GM23338 (cell line): ENCODE data around the gene OR2L3. TPM values are rescaled to one million over a fixed set of nuclear protein-coding genes. Genes with fewer than 3 reads are reported as not detected.

ENCODE experiments used
- ATAC-seq: fragments of 200-7000 bp; cut with Tn5 transposase; 3 replicates; pipeline ENCODE4 v1.9.1; 2020
- DNase-seq: peaks from one replicate; pipeline ENCODE4 v3.0.0-alpha.2; 2015; ENCODE audit warnings: low spot score
- H2AFZ ChIP-seq: fragments of 200-600 bp; sonication (generic); 2 replicates; pipeline ENCODE4 v1.8.0; 2016; ENCODE audit warnings: antibody characterized with exemption, mild to moderate bottlenecking, moderate library complexity
- H3F3A ChIP-seq: fragments of 200-600 bp; sonication (generic); replicated peaks from 2 replicates; pipeline ENCODE4 v1.8.0; 2017; ENCODE audit warnings: antibody characterized with exemption, mixed run types, low read depth
- H3K27ac ChIP-seq: fragments of 200-600 bp; sonication (generic); 2 replicates; pipeline ENCODE4 v1.6.1; 2016; ENCODE audit warnings: low read depth
- H3K27me3 ChIP-seq: fragments of 200-600 bp; sonication (generic); 2 replicates; pipeline ENCODE4 v1.8.0; 2016; ENCODE audit warnings: mild to moderate bottlenecking, mixed run types, moderate library complexity; ENCODE audit not compliant: insufficient read depth
- H3K36me3 ChIP-seq: fragments of 200-600 bp; sonication (generic); 2 replicates; pipeline ENCODE4 v1.8.0; 2016; ENCODE audit warnings: mild to moderate bottlenecking; ENCODE audit not compliant: insufficient read depth
- H3K4me1 ChIP-seq: fragments of 200-600 bp; sonication (generic); 2 replicates; pipeline ENCODE4 v1.8.0; 2016; ENCODE audit warnings: mild to moderate bottlenecking, moderate library complexity; ENCODE audit not compliant: insufficient read depth
- H3K4me2 ChIP-seq: fragments of 200-600 bp; sonication (generic); 2 replicates; pipeline ENCODE4 v1.7.1; 2017; ENCODE audit warnings: mixed run types
- H3K4me3 ChIP-seq: fragments of 200-600 bp; sonication (generic); 2 replicates; pipeline ENCODE4 v1.6.1; 2016; ENCODE audit warnings: mixed run types
- H3K79me2 ChIP-seq: fragments of 200-600 bp; sonication (generic); replicated peaks from 2 replicates; pipeline ENCODE4 v1.8.0; 2017; ENCODE audit warnings: mild to moderate bottlenecking; ENCODE audit not compliant: insufficient read depth
- H3K9me2 ChIP-seq: fragments of 200-600 bp; sonication (generic); 2 replicates; pipeline ENCODE4 v1.8.0; 2017; ENCODE audit not compliant: insufficient read depth
- H4K20me1 ChIP-seq: fragments of 200-600 bp; sonication (generic); replicated peaks from 2 replicates; pipeline ENCODE4 v1.8.0; 2017; ENCODE audit warnings: mild to moderate bottlenecking; ENCODE audit not compliant: insufficient read depth
- H3K27ac Mint-ChIP-seq: 2 replicates; pipeline ENCODE4 v1.8.0; 2020; ENCODE audit warnings: inconsistent platforms, mild to moderate bottlenecking, moderate library complexity, mixed read lengths
- H3K27me3 Mint-ChIP-seq: 3 replicates; pipeline ENCODE4 v1.8.0; 2022; ENCODE audit warnings: low read depth, mild to moderate bottlenecking, moderate library complexity, mixed read lengths, inconsistent platforms; ENCODE audit not compliant: insufficient read depth, poor library complexity
- H3K36me3 Mint-ChIP-seq: 3 replicates; pipeline ENCODE4 v1.8.0; 2021; ENCODE audit warnings: low read depth, mild to moderate bottlenecking, inconsistent platforms, moderate library complexity, mixed read lengths
- H3K4me1 Mint-ChIP-seq: 3 replicates; pipeline ENCODE4 v1.8.0; 2020; ENCODE audit warnings: mild to moderate bottlenecking, inconsistent platforms, mixed read lengths
- H3K4me3 Mint-ChIP-seq: 3 replicates; pipeline ENCODE4 v1.8.0; 2021; ENCODE audit warnings: moderate library complexity, mild to moderate bottlenecking, inconsistent platforms, mixed read lengths
- H3K9me3 Mint-ChIP-seq: 3 replicates; pipeline ENCODE4 v1.8.0; 2020; ENCODE audit warnings: moderate library complexity, mild to moderate bottlenecking, inconsistent platforms, mixed read lengths
- CREB1 ChIP-seq: fragments of 250-450 bp; sonication (Bioruptor Pico); IDR thresholded peaks from 2 replicates; pipeline ENCODE4 v1.5.0; 2020; ENCODE audit warnings: low read depth, mild to moderate bottlenecking, moderate library complexity
- EZH2 ChIP-seq: fragments of 200-600 bp; sonication (generic); IDR thresholded peaks from one replicate; pipeline ENCODE4 v1.8.0; 2017; ENCODE audit warnings: antibody characterized with exemption, mild to moderate bottlenecking, low read depth; ENCODE audit not compliant: unreplicated experiment
- EZH2phosphoT487 ChIP-seq: fragments of 200-600 bp; sonication (generic); IDR thresholded peaks from one replicate; pipeline ENCODE4 v1.8.1; 2018; ENCODE audit warnings: antibody characterized with exemption; ENCODE audit not compliant: unreplicated experiment
- JUNB ChIP-seq: IDR thresholded peaks from one replicate; pipeline ENCODE4 v1.6.1; 2016; ENCODE audit warnings: antibody characterized with exemption; ENCODE audit not compliant: unreplicated experiment
- POLR2AphosphoS5 ChIP-seq: IDR thresholded peaks from 2 replicates; pipeline ENCODE4 v1.6.1; 2016; ENCODE audit warnings: antibody characterized with exemption, low read depth
- STAT1 ChIP-seq: IDR thresholded peaks from one replicate; pipeline ENCODE4 v1.6.1; 2016; ENCODE audit warnings: antibody characterized with exemption; ENCODE audit not compliant: unreplicated experiment
- ZNF114 ChIP-seq: fragments of 250-450 bp; sonication (Bioruptor Pico); IDR thresholded peaks from 2 replicates; pipeline ENCODE4 v1.5.0; 2020; ENCODE audit warnings: mild to moderate bottlenecking, moderate library complexity
- ZNF331 ChIP-seq: fragments of 250-450 bp; sonication (Bioruptor Pico); IDR thresholded peaks from 2 replicates; pipeline ENCODE4 v1.5.0; 2020; ENCODE audit warnings: low read depth, mild to moderate bottlenecking, moderate library complexity
- polyA plus RNA-seq: library from polyadenylated mRNA; unstranded; fragments of >200 nt; fragmentation: Nextera tagmentation; extraction: Ambion mirVana; gene quantifications from 2 replicates; pipeline ENCODE4 v1.2.1, GENCODE V29; 2016
- total RNA-seq: library from RNA; depleted of rRNA; stranded (reverse); fragments of >200 nt; shearing (Covaris generic); gene quantifications from 2 replicates; pipeline ENCODE4 v1.2.3, GENCODE V29; 2014
- TF ChIP-seq, protein P1 (sequence below): IDR thresholded peaks from 2 replicates; pipeline ENCODE4 v1.6.1; 2016; ENCODE audit warnings: antibody characterized with exemption
- TF ChIP-seq, protein P2 (sequence below), 2 experiments: fragments of 200-600 bp in 1 of 2; sonication (generic) in 1 of 2; conservative IDR thresholded peaks; 2 replicates each; pipeline versions ENCODE4 v1.5.1 to v1.6.1; 2016 to 2017; ENCODE audit warnings: antibody characterized with exemption in 2 of 2, low read depth in 2 of 2, mild to moderate bottlenecking in 2 of 2, moderate library complexity in 1 of 2
- TF ChIP-seq, protein P3 (sequence below): fragments of 250-450 bp; sonication (Bioruptor Pico); IDR thresholded peaks from 2 replicates; pipeline ENCODE4 v1.5.0; 2020; ENCODE audit warnings: mild to moderate bottlenecking, moderate library complexity

OR2L3 gene
- total and polyA plus RNA-seq, 2 experiments from 2014 or later, result not detected

DNA sequence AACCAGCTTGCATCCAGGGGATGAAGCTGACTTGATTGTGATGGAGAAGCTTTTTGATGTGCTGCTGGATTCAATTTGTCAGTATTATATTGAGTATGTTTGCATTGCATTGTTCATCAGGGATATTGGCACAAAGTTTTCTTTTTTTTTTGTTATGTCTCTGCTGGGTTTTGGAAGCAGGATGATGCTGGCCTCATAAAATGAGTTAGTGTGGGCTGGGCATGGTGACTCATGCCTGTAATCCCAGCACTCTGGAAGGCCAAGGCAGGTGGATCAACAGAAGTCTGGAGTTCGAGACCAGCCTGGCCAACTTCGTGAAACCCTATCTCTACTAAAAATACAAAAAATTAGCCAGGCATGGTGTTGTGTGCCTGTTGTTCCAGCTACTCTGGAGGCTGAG lies 8.6 kb downstream of the OR2L3 start:
- H3K36me3 ChIP-seq, result peaks cover 13% of the 10 kb centered on the region; the same call in 1 of the 2 replicates
- H3K27me3 Mint-ChIP-seq, result no peaks in the 10 kb centered on the region
- H2AFZ ChIP-seq, result no peak overlapping the region
- H3K27ac ChIP-seq, result no peak overlapping the region
- no peak overlapping the region for H3K4me3 ChIP-seq
- no peaks in the 10 kb centered on the region for H3K9me2 ChIP-seq
- H3K4me3 Mint-ChIP-seq, result no peak overlapping the region
- H3K79me2 ChIP-seq, result no peaks in the 10 kb centered on the region
- H3K9me3 Mint-ChIP-seq, result peaks cover 76% of the 10 kb centered on the region
- ATAC-seq, result no peak
- H4K20me1 ChIP-seq, result no peaks in the 10 kb centered on the region
- no peak for DNase-seq
- H3K27me3 ChIP-seq, result no peaks in the 10 kb centered on the region
- no peaks in the 10 kb centered on the region for H3F3A ChIP-seq
- H3K4me1 Mint-ChIP-seq, result no peaks in the 10 kb centered on the region
- no peak overlapping the region for H3K4me2 ChIP-seq
- TF ChIP-seq EZH2phosphoT487, result no peak
- no peak for TF ChIP-seq CREB1 (CRISPR knock-in tag)
- TF ChIP-seq ZNF331 (CRISPR knock-in tag), result no peak
- TF ChIP-seq ZNF114 (CRISPR knock-in tag), result no peak
- TF ChIP-seq, protein P1, sequence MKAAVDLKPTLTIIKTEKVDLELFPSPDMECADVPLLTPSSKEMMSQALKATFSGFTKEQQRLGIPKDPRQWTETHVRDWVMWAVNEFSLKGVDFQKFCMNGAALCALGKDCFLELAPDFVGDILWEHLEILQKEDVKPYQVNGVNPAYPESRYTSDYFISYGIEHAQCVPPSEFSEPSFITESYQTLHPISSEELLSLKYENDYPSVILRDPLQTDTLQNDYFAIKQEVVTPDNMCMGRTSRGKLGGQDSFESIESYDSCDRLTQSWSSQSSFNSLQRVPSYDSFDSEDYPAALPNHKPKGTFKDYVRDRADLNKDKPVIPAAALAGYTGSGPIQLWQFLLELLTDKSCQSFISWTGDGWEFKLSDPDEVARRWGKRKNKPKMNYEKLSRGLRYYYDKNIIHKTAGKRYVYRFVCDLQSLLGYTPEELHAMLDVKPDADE, result no peak
- TF ChIP-seq, protein P2, sequence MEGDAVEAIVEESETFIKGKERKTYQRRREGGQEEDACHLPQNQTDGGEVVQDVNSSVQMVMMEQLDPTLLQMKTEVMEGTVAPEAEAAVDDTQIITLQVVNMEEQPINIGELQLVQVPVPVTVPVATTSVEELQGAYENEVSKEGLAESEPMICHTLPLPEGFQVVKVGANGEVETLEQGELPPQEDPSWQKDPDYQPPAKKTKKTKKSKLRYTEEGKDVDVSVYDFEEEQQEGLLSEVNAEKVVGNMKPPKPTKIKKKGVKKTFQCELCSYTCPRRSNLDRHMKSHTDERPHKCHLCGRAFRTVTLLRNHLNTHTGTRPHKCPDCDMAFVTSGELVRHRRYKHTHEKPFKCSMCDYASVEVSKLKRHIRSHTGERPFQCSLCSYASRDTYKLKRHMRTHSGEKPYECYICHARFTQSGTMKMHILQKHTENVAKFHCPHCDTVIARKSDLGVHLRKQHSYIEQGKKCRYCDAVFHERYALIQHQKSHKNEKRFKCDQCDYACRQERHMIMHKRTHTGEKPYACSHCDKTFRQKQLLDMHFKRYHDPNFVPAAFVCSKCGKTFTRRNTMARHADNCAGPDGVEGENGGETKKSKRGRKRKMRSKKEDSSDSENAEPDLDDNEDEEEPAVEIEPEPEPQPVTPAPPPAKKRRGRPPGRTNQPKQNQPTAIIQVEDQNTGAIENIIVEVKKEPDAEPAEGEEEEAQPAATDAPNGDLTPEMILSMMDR (conservative IDR thresholded peaks at IDR 0.05; ENCODE audit: low read depth in 2 of 2), result no peak
- TF ChIP-seq JUNB, result no peak
- no peak for TF ChIP-seq STAT1
- H3K27ac Mint-ChIP-seq, result no peak overlapping the region
- H3K36me3 Mint-ChIP-seq, result peaks cover 35% of the 10 kb centered on the region
- no peaks in the 10 kb centered on the region for H3K4me1 ChIP-seq

DNA sequence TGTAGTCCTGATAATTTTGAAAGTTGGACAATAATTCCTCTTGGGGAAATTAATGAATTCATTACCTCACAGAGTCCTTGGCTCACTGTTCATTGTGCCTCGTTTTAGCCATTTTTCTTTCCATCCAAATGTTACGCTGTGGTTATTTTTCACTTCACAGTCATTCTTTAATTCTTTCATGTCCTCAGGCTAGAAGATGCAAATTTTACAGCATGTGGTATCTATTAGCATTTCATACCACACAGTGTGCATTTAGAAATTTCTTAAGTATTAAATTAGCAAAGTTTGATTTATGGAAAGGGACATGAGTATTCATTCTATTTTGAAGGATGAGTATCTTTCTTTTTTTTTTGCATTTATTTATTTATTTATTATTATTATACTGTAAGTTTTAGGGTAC lies 18.4 kb downstream of the OR2L3 start:
- DNase-seq (no peak), ATAC-seq (no peak)
- H3K27me3 Mint-ChIP-seq, result peaks cover 4% of the 10 kb centered on the region
- Histone ChIP-seq H4K20me1 (no peaks in the 10 kb centered on the region), H3K27ac (no peak overlapping the region), H3K36me3 (no peaks in the 10 kb centered on the region), H3K4me2 (no peak overlapping the region), H3K9me2 (no peaks in the 10 kb centered on the region), H3K4me1 (no peaks in the 10 kb centered on the region), H3K27me3 (no peaks in the 10 kb centered on the region), H2AFZ (no peak overlapping the region), H3K79me2 (no peaks in the 10 kb centered on the region), H3K4me3 (no peak overlapping the region), H3F3A (no peaks in the 10 kb centered on the region)
- no peak overlapping the region for H3K27ac Mint-ChIP-seq
- peaks cover 11% of the 10 kb centered on the region for H3K36me3 Mint-ChIP-seq
- peaks cover 87% of the 10 kb centered on the region for H3K9me3 Mint-ChIP-seq
- no peaks in the 10 kb centered on the region for H3K4me1 Mint-ChIP-seq
- no peak overlapping the region for H3K4me3 Mint-ChIP-seq
- no peak for TF ChIP-seq EZH2phosphoT487
- TF ChIP-seq, protein P1, result no peak
- TF ChIP-seq ZNF114 (CRISPR knock-in tag), result no peak
- TF ChIP-seq EZH2, result no peak
- no peak for TF ChIP-seq STAT1
- no peak for TF ChIP-seq POLR2AphosphoS5
- no peak for TF ChIP-seq ZNF331 (CRISPR knock-in tag)
- TF ChIP-seq, protein P3, sequence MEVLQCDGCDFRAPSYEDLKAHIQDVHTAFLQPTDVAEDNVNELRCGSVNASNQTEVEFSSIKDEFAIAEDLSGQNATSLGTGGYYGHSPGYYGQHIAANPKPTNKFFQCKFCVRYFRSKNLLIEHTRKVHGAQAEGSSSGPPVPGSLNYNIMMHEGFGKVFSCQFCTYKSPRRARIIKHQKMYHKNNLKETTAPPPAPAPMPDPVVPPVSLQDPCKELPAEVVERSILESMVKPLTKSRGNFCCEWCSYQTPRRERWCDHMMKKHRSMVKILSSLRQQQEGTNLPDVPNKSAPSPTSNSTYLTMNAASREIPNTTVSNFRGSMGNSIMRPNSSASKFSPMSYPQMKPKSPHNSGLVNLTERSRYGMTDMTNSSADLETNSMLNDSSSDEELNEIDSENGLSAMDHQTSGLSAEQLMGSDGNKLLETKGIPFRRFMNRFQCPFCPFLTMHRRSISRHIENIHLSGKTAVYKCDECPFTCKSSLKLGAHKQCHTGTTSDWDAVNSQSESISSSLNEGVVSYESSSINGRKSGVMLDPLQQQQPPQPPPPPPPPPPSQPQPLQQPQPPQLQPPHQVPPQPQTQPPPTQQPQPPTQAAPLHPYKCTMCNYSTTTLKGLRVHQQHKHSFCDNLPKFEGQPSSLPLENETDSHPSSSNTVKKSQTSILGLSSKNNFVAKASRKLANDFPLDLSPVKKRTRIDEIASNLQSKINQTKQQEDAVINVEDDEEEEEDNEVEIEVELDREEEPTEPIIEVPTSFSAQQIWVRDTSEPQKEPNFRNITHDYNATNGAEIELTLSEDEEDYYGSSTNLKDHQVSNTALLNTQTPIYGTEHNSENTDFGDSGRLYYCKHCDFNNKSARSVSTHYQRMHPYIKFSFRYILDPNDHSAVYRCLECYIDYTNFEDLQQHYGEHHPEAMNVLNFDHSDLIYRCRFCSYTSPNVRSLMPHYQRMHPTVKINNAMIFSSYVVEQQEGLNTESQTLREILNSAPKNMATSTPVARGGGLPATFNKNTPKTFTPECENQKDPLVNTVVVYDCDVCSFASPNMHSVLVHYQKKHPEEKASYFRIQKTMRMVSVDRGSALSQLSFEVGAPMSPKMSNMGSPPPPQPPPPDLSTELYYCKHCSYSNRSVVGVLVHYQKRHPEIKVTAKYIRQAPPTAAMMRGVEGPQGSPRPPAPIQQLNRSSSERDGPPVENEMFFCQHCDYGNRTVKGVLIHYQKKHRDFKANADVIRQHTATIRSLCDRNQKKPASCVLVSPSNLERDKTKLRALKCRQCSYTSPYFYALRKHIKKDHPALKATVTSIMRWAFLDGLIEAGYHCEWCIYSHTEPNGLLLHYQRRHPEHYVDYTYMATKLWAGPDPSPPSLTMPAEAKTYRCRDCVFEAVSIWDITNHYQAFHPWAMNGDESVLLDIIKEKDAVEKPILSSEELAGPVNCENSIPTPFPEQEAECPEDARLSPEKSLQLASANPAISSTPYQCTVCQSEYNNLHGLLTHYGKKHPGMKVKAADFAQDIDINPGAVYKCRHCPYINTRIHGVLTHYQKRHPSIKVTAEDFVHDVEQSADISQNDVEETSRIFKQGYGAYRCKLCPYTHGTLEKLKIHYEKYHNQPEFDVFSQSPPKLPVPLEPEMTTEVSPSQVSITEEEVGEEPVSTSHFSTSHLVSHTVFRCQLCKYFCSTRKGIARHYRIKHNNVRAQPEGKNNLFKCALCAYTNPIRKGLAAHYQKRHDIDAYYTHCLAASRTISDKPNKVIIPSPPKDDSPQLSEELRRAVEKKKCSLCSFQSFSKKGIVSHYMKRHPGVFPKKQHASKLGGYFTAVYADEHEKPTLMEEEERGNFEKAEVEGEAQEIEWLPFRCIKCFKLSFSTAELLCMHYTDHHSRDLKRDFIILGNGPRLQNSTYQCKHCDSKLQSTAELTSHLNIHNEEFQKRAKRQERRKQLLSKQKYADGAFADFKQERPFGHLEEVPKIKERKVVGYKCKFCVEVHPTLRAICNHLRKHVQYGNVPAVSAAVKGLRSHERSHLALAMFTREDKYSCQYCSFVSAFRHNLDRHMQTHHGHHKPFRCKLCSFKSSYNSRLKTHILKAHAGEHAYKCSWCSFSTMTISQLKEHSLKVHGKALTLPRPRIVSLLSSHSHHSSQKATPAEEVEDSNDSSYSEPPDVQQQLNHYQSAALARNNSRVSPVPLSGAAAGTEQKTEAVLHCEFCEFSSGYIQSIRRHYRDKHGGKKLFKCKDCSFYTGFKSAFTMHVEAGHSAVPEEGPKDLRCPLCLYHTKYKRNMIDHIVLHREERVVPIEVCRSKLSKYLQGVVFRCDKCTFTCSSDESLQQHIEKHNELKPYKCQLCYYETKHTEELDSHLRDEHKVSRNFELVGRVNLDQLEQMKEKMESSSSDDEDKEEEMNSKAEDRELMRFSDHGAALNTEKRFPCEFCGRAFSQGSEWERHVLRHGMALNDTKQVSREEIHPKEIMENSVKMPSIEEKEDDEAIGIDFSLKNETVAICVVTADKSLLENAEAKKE, result no peak
